Mucosa of rectum (tissue), 2 donors: ENCODE data around the gene PDZD7.

Source experiments
- H3K27ac ChIP-seq, 2 donors: one replicate each; pipeline ENCODE4 v1.7.0; 2013; ENCODE audit warnings: inconsistent platforms in 2 of 2, low read depth in 2 of 2, low read length in 2 of 2
- H3K27me3 ChIP-seq, 2 donors: one replicate each; pipeline ENCODE4 v1.7.0; 2013; ENCODE audit warnings: low read length in 2 of 2; ENCODE audit not compliant: control insufficient read depth in 2 of 2, insufficient read depth in 2 of 2
- H3K36me3 ChIP-seq, 2 donors: one replicate each; pipeline ENCODE4 v1.7.0; 2013; ENCODE audit warnings: low read length in 2 of 2; ENCODE audit not compliant: control insufficient read depth in 2 of 2, insufficient read depth in 2 of 2
- H3K4me1 ChIP-seq, 2 donors: one replicate each; pipeline ENCODE4 v1.7.0; 2013; ENCODE audit warnings: low read length in 2 of 2, mild to moderate bottlenecking in 1 of 2; ENCODE audit not compliant: control insufficient read depth in 2 of 2, insufficient read depth in 2 of 2
- H3K4me3 ChIP-seq, 2 donors: one replicate each; pipeline ENCODE4 v1.7.0; 2013; ENCODE audit warnings: low read length in 2 of 2
- H3K9ac ChIP-seq, 2 donors: one replicate each; pipeline ENCODE4 v1.7.0; 2013; ENCODE audit warnings: low read length in 2 of 2, low read depth in 1 of 2, mild to moderate bottlenecking in 1 of 2
- H3K9me3 ChIP-seq, 2 donors: one replicate each; pipeline ENCODE4 v1.7.0; 2013; ENCODE audit warnings: low read length in 2 of 2; ENCODE audit not compliant: control insufficient read depth in 2 of 2
- donor health status: healthy.
- donor health status: Normal muscosa, but diverticular disease.

Gene PDZD7

GRCh38 chr10:100985336-100985735 lies 45.6 kb downstream of the PDZD7 start:
- Histone ChIP-seq H3K9me3 (no peaks in the 10 kb centered on the region), H3K27ac (no peak overlapping the region), H3K27me3 (no peaks in the 10 kb centered on the region), H3K9ac (no peak overlapping the region), H3K4me1 (peaks cover 18 to 20% of the 10 kb centered on the region in 2 donors), H3K36me3 (peaks cover 38 to 46% of the 10 kb centered on the region in 2 donors), H3K4me3 (no peak overlapping the region)

- H3K4me1 ChIP-seq = peaks cover 18 to 20% of the 10 kb centered on the region in 2 donors
- no peaks in the 10 kb centered on the region for H3K27me3 ChIP-seq
- H3K9ac ChIP-seq = no peak overlapping the region
- no peak overlapping the region for H3K27ac ChIP-seq
- peaks cover 42 to 48% of the 10 kb centered on the region in 2 donors for H3K36me3 ChIP-seq
- no peak overlapping the region for H3K4me3 ChIP-seq
- H3K9me3 ChIP-seq = no peaks in the 10 kb centered on the region
Measured at GRCh38 chr10:100984672-100985177, 46.2 kb downstream of the PDZD7 start.

GRCh38 chr10:100983868-100984671 lies 46.9 kb downstream of the PDZD7 start:
- Histone ChIP-seq H3K27me3 (no peaks in the 10 kb centered on the region), H3K9ac (no peak overlapping the region), H3K36me3 (peaks cover 43 to 49% of the 10 kb centered on the region in 2 donors), H3K4me3 (no peak overlapping the region), H3K27ac (no peak overlapping the region), H3K4me1 (peaks cover 18 to 20% of the 10 kb centered on the region in 2 donors), H3K9me3 (no peaks in the 10 kb centered on the region)

GRCh38 chr10:100982916-100983830 lies 47.8 kb downstream of the PDZD7 start:
- no peak overlapping the region for H3K27ac ChIP-seq

GRCh38 chr10:100981178-100981772 lies 49.7 kb downstream of the PDZD7 start:
- H3K27me3 ChIP-seq = no peaks in the 10 kb centered on the region
- H3K9me3 ChIP-seq = no peaks in the 10 kb centered on the region
- no peak overlapping the region for H3K27ac ChIP-seq
- no peak overlapping the region for H3K9ac ChIP-seq
- no peak overlapping the region for H3K4me3 ChIP-seq
- H3K36me3 ChIP-seq = peaks cover 63 to 76% of the 10 kb centered on the region in 2 donors
- H3K4me1 ChIP-seq = peaks cover 3 to 4% of the 10 kb centered on the region in 2 donors

More at GRCh38 chr10:100982916-100983830, 47.8 kb downstream of the PDZD7 start:
- Histone ChIP-seq H3K4me1 (peaks cover 16 to 18% of the 10 kb centered on the region in 2 donors), H3K9ac (no peak overlapping the region), H3K36me3 (peaks cover 52 to 57% of the 10 kb centered on the region in 2 donors), H3K27me3 (no peaks in the 10 kb centered on the region), H3K4me3 (no peak overlapping the region), H3K9me3 (no peaks in the 10 kb centered on the region)

- Histone ChIP-seq H3K36me3 (peaks cover 63 to 76% of the 10 kb centered on the region in 2 donors), H3K9ac (no peak overlapping the region), H3K4me1 (no peaks in the 10 kb centered on the region)
Measured at GRCh38 chr10:100980711-100981110, 50.2 kb downstream of the PDZD7 start.

GRCh38 chr10:100980311-100980710 lies 50.6 kb downstream of the PDZD7 start:
- Histone ChIP-seq H3K4me1 (no peaks in the 10 kb centered on the region), H3K27ac (no peak overlapping the region), H3K36me3 (peaks cover 63 to 76% of the 10 kb centered on the region in 2 donors), H3K4me3 (no peak overlapping the region), H3K27me3 (no peaks in the 10 kb centered on the region), H3K9ac (no peak overlapping the region), H3K9me3 (no peaks in the 10 kb centered on the region)

More at GRCh38 chr10:100980711-100981110, 50.2 kb downstream of the PDZD7 start:
- Histone ChIP-seq H3K27me3 (no peaks in the 10 kb centered on the region), H3K9me3 (no peaks in the 10 kb centered on the region), H3K27ac (no peak overlapping the region), H3K4me3 (no peak overlapping the region)

- H3K36me3 ChIP-seq = peaks cover 63 to 74% of the 10 kb centered on the region in 2 donors
Measured at GRCh38 chr10:100979791-100980272, 51.1 kb downstream of the PDZD7 start.

GRCh38 chr10:100978901-100979195 lies 52.1 kb downstream of the PDZD7 start:
- Histone ChIP-seq H3K9ac (no peak overlapping the region), H3K4me3 (no peak overlapping the region), H3K27ac (no peak overlapping the region), H3K4me1 (no peaks in the 10 kb centered on the region), H3K9me3 (no peaks in the 10 kb centered on the region), H3K27me3 (no peaks in the 10 kb centered on the region), H3K36me3 (peaks cover 61 to 73% of the 10 kb centered on the region in 2 donors)

More at GRCh38 chr10:100979791-100980272, 51.1 kb downstream of the PDZD7 start:
- Histone ChIP-seq H3K27ac (no peak overlapping the region), H3K4me1 (no peaks in the 10 kb centered on the region), H3K4me3 (no peak overlapping the region), H3K9ac (no peak overlapping the region), H3K27me3 (no peaks in the 10 kb centered on the region), H3K9me3 (no peaks in the 10 kb centered on the region)
